H4 (cell line): ENCODE results near the gene RPL18A. TPM values are rescaled to one million over a fixed set of nuclear protein-coding genes. Genes with fewer than 3 reads are reported as not detected.
A peak's percentile ranks its signal among the peaks of the same experiment; 100 is the strongest.

Source experiments
- DNase-seq: peaks from one replicate; pipeline ENCODE4 v3.0.0-alpha.2; 2015; ENCODE audit warnings: low spot score
- total RNA-seq: library from RNA; depleted of rRNA; stranded (reverse); fragments of >200 nt; shearing (Covaris generic); gene quantifications from 2 replicates; pipeline ENCODE4 v1.2.3, GENCODE V29; 2014; rRNA removed

RPL18A gene
- total RNA-seq, result 1,138 and 1,297 TPM in 2 replicates

- DNase-seq, result peak; percentile 100
Measured at GRCh38 chr19:17859533-17860330, at the start of gene RPL18A. Gene RPL18A (plus strand): TSS chr19:17859910. CDS start chr19:17859957, 47 bp downstream.

GRCh38 chr19:17811103-17811502 lies 48.6 kb upstream of the RPL18A start:
- no peak for DNase-seq

GRCh38 chr19:17811681-17812080 lies 48.0 kb upstream of the RPL18A start:
- DNase-seq, result no peak

- DNase-seq, result no peak
Measured at GRCh38 chr19:17812099-17812498, 47.6 kb upstream of the RPL18A start.

- no peak for DNase-seq
Measured at GRCh38 chr19:17817668-17818363, 41.9 kb upstream of the RPL18A start.

GRCh38 chr19:17821190-17821589 lies 38.5 kb upstream of the RPL18A start, which contains the start of gene INSL3:
Gene INSL3 (minus strand): TSS chr19:17821519. CDS start chr19:17821506, 13 bp downstream.
- no peak for DNase-seq

GRCh38 chr19:17824339-17824738 lies 35.4 kb upstream of the RPL18A start:
- DNase-seq, result no peak

GRCh38 chr19:17826508-17827056 lies 33.1 kb upstream of the RPL18A start:
- DNase-seq, result no peak

- DNase-seq, result peak; percentile 77
Measured at GRCh38 chr19:17829855-17830566, 29.7 kb upstream of the RPL18A start.

GRCh38 chr19:17830567-17831418 lies 28.9 kb upstream of the RPL18A start:
- peak; percentile 54 for DNase-seq

GRCh38 chr19:17831419-17831888 lies 28.3 kb upstream of the RPL18A start:
- DNase-seq, result no peak

- DNase-seq, result no peak
Measured at GRCh38 chr19:17832443-17833208, 27.1 kb upstream of the RPL18A start.

- no peak for DNase-seq
Measured at GRCh38 chr19:17834350-17835181, 25.1 kb upstream of the RPL18A start.

GRCh38 chr19:17835182-17836006 lies 24.3 kb upstream of the RPL18A start:
- no peak for DNase-seq

GRCh38 chr19:17836530-17836929 lies 23.2 kb upstream of the RPL18A start:
- DNase-seq, result no peak

- DNase-seq, result no peak
Measured at GRCh38 chr19:17837972-17838371, 21.7 kb upstream of the RPL18A start.

- no peak for DNase-seq
Measured at GRCh38 chr19:17840019-17840418, 19.7 kb upstream of the RPL18A start.

GRCh38 chr19:17841371-17841809 lies 18.3 kb upstream of the RPL18A start:
- no peak for DNase-seq
